Measurements from ENCODE around the gene GMDS. TPM values are rescaled to one million over a fixed set of nuclear protein-coding genes. Genes with fewer than 3 reads are reported as not detected.

The GMDS gene
- total and polyA plus RNA-seq, 2 donors (not counting 1 experiment from before 2014, with no cell fraction given) = 11.5 to 16.4 TPM

GRCh38 chr6:1626481-1626880 is 618.9 kb downstream of the GMDS start:
- H3K9me3 Mint-ChIP-seq (ENCODE audit: insufficient read depth) = no peaks in the 10 kb centered on the region
- H3K9ac ChIP-seq (ENCODE audit: low read length) = no peak overlapping the region
- H3K4me2 ChIP-seq (replicated peaks; ENCODE audit: low read depth, low read length, poor library complexity, severe bottlenecking) = no peak overlapping the region
- ChIA-PET CTCF (interaction anchor here (1.5 to 3.1 kb wide), 3 partner anchors 18 to 1008 kb away, joined by 3 to 15 read pairs (median 8); no protein-coding TSS in a partner anchor), POLR2A (no interaction called here)
- 17% methylated on average over 2 of the region's 4 CpGs for WGBS (ENCODE audit: insufficient coverage)
- peak overlapping the region; percentile 88 for H3K4me3 Mint-ChIP-seq
- ATAC-seq (ENCODE audit: low read depth) = no peak
- H3K4me1 Mint-ChIP-seq = peaks cover 17% of the 10 kb centered on the region
- H3K4me3 ChIP-seq (ENCODE audit: control extremely low read depth in 1 of 5, extremely low read depth in 1 of 5, insufficient read depth in 1 of 5, low read depth in 2 of 5, low read length in 4 of 5) = no peak overlapping the region
- no peak for DNase-seq
- no peaks in the 10 kb centered on the region for H3K36me3 ChIP-seq (replicated peaks in 1 of 2; ENCODE audit: control extremely low read depth in 1 of 2, control insufficient read depth in 1 of 2, extremely low read depth in 1 of 2, insufficient read depth in 2 of 2, low read length in 1 of 2)
- intact Hi-C loops (cut with micrococcal nuclease) = loop anchor here (2.0 to 10.0 kb wide), 2 partner anchors 20 to 108 kb away; no protein-coding TSS in a partner anchor
- peaks cover 0 to 67% (median 47%) of the 10 kb centered on the region in 4 experiments for H3K27me3 ChIP-seq (replicated peaks in 1 of 4; ENCODE audit: control extremely low read depth in 1 of 4, control insufficient read depth in 3 of 4, insufficient read depth in 4 of 4, low read length in 3 of 4)
- no peak overlapping the region for H2AFZ ChIP-seq (ENCODE audit: insufficient read depth, low read depth, low read length, poor library complexity, severe bottlenecking)
- TF ChIP-seq CTCF (IDR thresholded peaks at IDR 0.05) (no peak), EZH2 (IDR thresholded peaks at IDR 0.05; ENCODE audit: borderline replicate concordance, insufficient read depth, low read depth, low read length, poor library complexity, severe bottlenecking) (no peak)
- H3K79me2 ChIP-seq (ENCODE audit: control insufficient read depth, insufficient read depth, low read length) = no peaks in the 10 kb centered on the region
- H4K20me1 ChIP-seq (ENCODE audit: control insufficient read depth, insufficient read depth, low read length, poor library complexity, severe bottlenecking) = no peaks in the 10 kb centered on the region
- H3K4me1 ChIP-seq (ENCODE audit: control insufficient read depth in 2 of 2, insufficient read depth in 2 of 2, low read length in 2 of 2) = peaks cover 22 to 24% of the 10 kb centered on the region in 2 donors
- peaks cover 67% of the 10 kb centered on the region for H3K27me3 Mint-ChIP-seq
- H3K27ac ChIP-seq (ENCODE audit: low read length in 2 of 2) = no peak overlapping the region
- no peak overlapping the region for H3K27ac Mint-ChIP-seq
- peaks cover 0 to 17% (median 0%) of the 10 kb centered on the region in 3 donors for H3K9me3 ChIP-seq (ENCODE audit: control extremely low read depth in 1 of 3, control insufficient read depth in 2 of 3, insufficient read depth in 1 of 3, low read length in 2 of 3)

- DNase-seq (peak; percentile 40), ATAC-seq (ENCODE audit: low read depth) (no peak)
- WGBS (ENCODE audit: insufficient coverage) = 45% methylated on average over 9 of the region's 18 CpGs
- peaks cover 0 to 72% (median 51%) of the 10 kb centered on the region in 4 experiments for H3K27me3 ChIP-seq (replicated peaks in 1 of 4; ENCODE audit: control extremely low read depth in 1 of 4, control insufficient read depth in 3 of 4, insufficient read depth in 4 of 4, low read length in 3 of 4)
- H3K27ac ChIP-seq (ENCODE audit: low read length in 2 of 2) = no peak overlapping the region
- no peak overlapping the region for H3K27ac Mint-ChIP-seq
- H2AFZ ChIP-seq (ENCODE audit: insufficient read depth, low read depth, low read length, poor library complexity, severe bottlenecking) = no peak overlapping the region
- H3K4me3 ChIP-seq (ENCODE audit: control extremely low read depth in 1 of 5, extremely low read depth in 1 of 5, insufficient read depth in 1 of 5, low read depth in 2 of 5, low read length in 4 of 5) = peak overlapping the region in 1 of 5 experiments; percentile 69
- POLR2A ChIA-PET = interaction anchor here (0.5 kb wide), 1 partner anchor 569 kb away, joined by 4 read pairs; no protein-coding TSS in a partner anchor
- no peak for TF ChIP-seq CTCF (IDR thresholded peaks at IDR 0.05)
- no peak for TF ChIP-seq EZH2 (IDR thresholded peaks at IDR 0.05; ENCODE audit: borderline replicate concordance, insufficient read depth, low read depth, low read length, poor library complexity, severe bottlenecking)
- no peak overlapping the region for H3K9ac ChIP-seq (ENCODE audit: low read length)
- H3K27me3 Mint-ChIP-seq = peaks cover 70% of the 10 kb centered on the region
- peaks cover 17% of the 10 kb centered on the region for H3K4me1 Mint-ChIP-seq
- no peaks in the 10 kb centered on the region for H3K9me3 Mint-ChIP-seq (ENCODE audit: insufficient read depth)
- H3K79me2 ChIP-seq (ENCODE audit: control insufficient read depth, insufficient read depth, low read length) = no peaks in the 10 kb centered on the region
- peaks cover 22 to 24% of the 10 kb centered on the region in 2 donors for H3K4me1 ChIP-seq (ENCODE audit: control insufficient read depth in 2 of 2, insufficient read depth in 2 of 2, low read length in 2 of 2)
- peaks cover 0 to 18% (median 0%) of the 10 kb centered on the region in 3 donors for H3K9me3 ChIP-seq (ENCODE audit: control extremely low read depth in 1 of 3, control insufficient read depth in 2 of 3, insufficient read depth in 1 of 3, low read length in 2 of 3)
- CTCF ChIA-PET = interaction anchor here (1.5 to 3.1 kb wide), 4 partner anchors 18 to 1008 kb away, joined by 3 to 15 read pairs (median 6); no protein-coding TSS in a partner anchor
- H3K36me3 ChIP-seq (replicated peaks in 1 of 2; ENCODE audit: control extremely low read depth in 1 of 2, control insufficient read depth in 1 of 2, extremely low read depth in 1 of 2, insufficient read depth in 2 of 2, low read length in 1 of 2) = no peaks in the 10 kb centered on the region
- peak overlapping the region; percentile 88 for H3K4me3 Mint-ChIP-seq
- H3K4me2 ChIP-seq (replicated peaks; ENCODE audit: low read depth, low read length, poor library complexity, severe bottlenecking) = peak overlapping the region; percentile 84
- H4K20me1 ChIP-seq (ENCODE audit: control insufficient read depth, insufficient read depth, low read length, poor library complexity, severe bottlenecking) = no peaks in the 10 kb centered on the region
- intact Hi-C loops (cut with micrococcal nuclease) = loop anchor here (2.0 to 10.0 kb wide), 2 partner anchors 19 to 109 kb away; no protein-coding TSS in a partner anchor
These were observed 619.5 kb downstream of the GMDS start for GRCh38 chr6:1625794-1626435.
